Measurements from ENCODE around the gene SERTAD3. TPM values are rescaled to one million over a fixed set of nuclear protein-coding genes. Genes with fewer than 3 reads are reported as not detected.
"Not testable (repeated sequence)": the region's sequence is repeated elsewhere in the genome, so short reads cannot be mapped to it uniquely, and the experiment has no call there.

SERTAD3 gene
- total RNA-seq, 1 donor from 2014 or later: 26.5 TPM

GRCh38 chr19:40461669-40462221 lies 17.6 kb upstream of the SERTAD3 start:
- no peak for TF ChIP-seq CTCF (IDR thresholded peaks at IDR 0.05; ENCODE audit: unreplicated experiment)
- Mint-ChIP-seq H3K27me3 (peaks cover 9% of the 10 kb centered on the region), H3K4me1 (ENCODE audit: low read depth) (peaks cover 13% of the 10 kb centered on the region), H3K4me3 (ENCODE audit: low read depth) (no peak overlapping the region), H3K9me3 (ENCODE audit: low read depth) (no peaks in the 10 kb centered on the region), H3K27ac (peak overlapping the region; percentile 37), H3K36me3 (ENCODE audit: insufficient read depth) (no peaks in the 10 kb centered on the region)
- DNase-seq (ENCODE audit: low spot score, unreplicated experiment): no peak

- Mint-ChIP-seq H3K27ac (no peak overlapping the region), H3K27me3 (no peaks in the 10 kb centered on the region), H3K4me1 (ENCODE audit: low read depth) (peaks cover 4% of the 10 kb centered on the region), H3K4me3 (ENCODE audit: low read depth) (no peak overlapping the region), H3K36me3 (ENCODE audit: insufficient read depth) (no peaks in the 10 kb centered on the region), H3K9me3 (ENCODE audit: low read depth) (no peaks in the 10 kb centered on the region)
- no peak for DNase-seq (ENCODE audit: low spot score, unreplicated experiment)
- no peak for TF ChIP-seq CTCF (IDR thresholded peaks at IDR 0.05; ENCODE audit: unreplicated experiment)
These were observed 16.1 kb upstream of the SERTAD3 start for GRCh38 chr19:40460185-40460584.

GRCh38 chr19:40458597-40458974 lies 14.5 kb upstream of the SERTAD3 start:
- no peak for TF ChIP-seq CTCF (IDR thresholded peaks at IDR 0.05; ENCODE audit: unreplicated experiment)

GRCh38 chr19:40457953-40458596 lies 13.9 kb upstream of the SERTAD3 start:
- Mint-ChIP-seq H3K9me3 (ENCODE audit: low read depth) (no peaks in the 10 kb centered on the region), H3K27ac (no peak overlapping the region), H3K4me1 (ENCODE audit: low read depth) (peaks cover 1% of the 10 kb centered on the region), H3K36me3 (ENCODE audit: insufficient read depth) (no peaks in the 10 kb centered on the region), H3K27me3 (no peaks in the 10 kb centered on the region), H3K4me3 (ENCODE audit: low read depth) (no peak overlapping the region)
- no peak for DNase-seq (ENCODE audit: low spot score, unreplicated experiment)
- TF ChIP-seq CTCF (IDR thresholded peaks at IDR 0.05; ENCODE audit: unreplicated experiment): no peak

More at GRCh38 chr19:40458597-40458974, 14.5 kb upstream of the SERTAD3 start:
- no peak for DNase-seq (ENCODE audit: low spot score, unreplicated experiment)
- Mint-ChIP-seq H3K27me3 (no peaks in the 10 kb centered on the region), H3K4me3 (ENCODE audit: low read depth) (no peak overlapping the region), H3K4me1 (ENCODE audit: low read depth) (no peaks in the 10 kb centered on the region), H3K9me3 (ENCODE audit: low read depth) (no peaks in the 10 kb centered on the region), H3K36me3 (ENCODE audit: insufficient read depth) (no peaks in the 10 kb centered on the region), H3K27ac (no peak overlapping the region)

- no peak overlapping the region for H3K4me3 Mint-ChIP-seq (ENCODE audit: low read depth)
- peaks cover 1% of the 10 kb centered on the region for H3K4me1 Mint-ChIP-seq (ENCODE audit: low read depth)
- no peak overlapping the region for H3K27ac Mint-ChIP-seq
- H3K9me3 Mint-ChIP-seq (ENCODE audit: low read depth): no peaks in the 10 kb centered on the region
- TF ChIP-seq CTCF (IDR thresholded peaks at IDR 0.05; ENCODE audit: unreplicated experiment): no peak
- DNase-seq (ENCODE audit: low spot score, unreplicated experiment): no peak
- no peaks in the 10 kb centered on the region for H3K36me3 Mint-ChIP-seq (ENCODE audit: insufficient read depth)
- no peaks in the 10 kb centered on the region for H3K27me3 Mint-ChIP-seq
These were observed 12.9 kb upstream of the SERTAD3 start for GRCh38 chr19:40457048-40457447.

GRCh38 chr19:40453943-40454342 lies 9.8 kb upstream of the SERTAD3 start:
- DNase-seq (ENCODE audit: low spot score, unreplicated experiment); H3K9me3 Mint-ChIP-seq (ENCODE audit: low read depth); H3K4me1 Mint-ChIP-seq (ENCODE audit: low read depth); H3K27ac Mint-ChIP-seq; H3K36me3 Mint-ChIP-seq (ENCODE audit: insufficient read depth); H3K27me3 Mint-ChIP-seq; H3K4me3 Mint-ChIP-seq (ENCODE audit: low read depth): not testable (repeated sequence)

Measured in progenitor cell of endocrine pancreas (in vitro differentiated cells).